Right lobe of liver (tissue), 6 donors: ENCODE measurements around the gene SERPINB5. TPM values are rescaled to one million over a fixed set of nuclear protein-coding genes. Genes with fewer than 3 reads are reported as not detected.

Experiments used
- ATAC-seq, 4 donors: fragments of 200-7000 bp; cut with Tn5 transposase; one replicate each; pipeline ENCODE4 v1.9.1; 2020; ENCODE audit warnings: mild to moderate bottlenecking in 4 of 4, moderate library complexity in 4 of 4
- DNase-seq, 3 donors: peaks; one replicate each; pipeline ENCODE4 v3.0.0-alpha.2; 2020
- H3K27ac ChIP-seq, 3 donors: fragments of 200-600 bp; one replicate each; pipeline ENCODE4 v1.8.0; 2022
- H3K27me3 ChIP-seq, 2 donors: fragments of 200-600 bp; one replicate each; pipeline ENCODE4 v1.8.0; 2022
- H3K36me3 ChIP-seq, 4 donors: fragments of 200-600 bp; sonication (generic) in 1 of 4; one replicate each; pipeline versions ENCODE4 v1.5.1 to v1.8.0; 2017 to 2022; ENCODE audit warnings: control low read depth in 1 of 4
- H3K4me1 ChIP-seq, 4 donors: fragments of 200-600 bp; sonication (generic) in 1 of 4; one replicate each; pipeline versions ENCODE4 v1.5.1 to v1.8.0; 2017 to 2022; ENCODE audit warnings: control low read depth in 1 of 4
- H3K4me3 ChIP-seq, 3 donors: fragments of 200-600 bp; one replicate each; pipeline ENCODE4 v1.8.0; 2022
- H3K9me3 ChIP-seq, 4 donors: fragments of 200-600 bp; sonication (generic) in 1 of 4; one replicate each; pipeline versions ENCODE4 v1.5.1 to v1.8.0; 2017 to 2022; ENCODE audit warnings: control low read depth in 1 of 4
- POLR2A ChIP-seq: fragments of 450-650 bp; IDR thresholded peaks from one replicate; pipeline ENCODE4 v1.6.1; 2017; ENCODE audit warnings: antibody characterized with exemption, mild to moderate bottlenecking
- WGBS: methylation state at CpG from one replicate; pipeline ENCODE4 v1.1.6; 2018; ENCODE audit warnings: low coverage, low lambda C conversion rate; ENCODE audit not compliant: insufficient coverage; ENCODE audit errors: missing lambda C conversion rate; 5-methylcytosine and 5-hydroxymethylcytosine counted together
- intact Hi-C, 2 donors: fragments of 100-400 bp; cut with DNase I; formaldehyde crosslinking; loops; one replicate each; pipeline versions ENCODE4 v1.11.2 to v1.14.1; 2022
- long read RNA-seq: library from polyadenylated mRNA; unstranded; transcript quantifications from one replicate; pipeline ENCODE4 v2.0.0, GENCODE V29; 2019
- total RNA-seq, 6 experiments: library from RNA; depleted of rRNA in 2 of 6; stranded (reverse); fragments of >200 nt in 2 of 6; fragmentation: NEBNext Ultra II Directional in 3 of 6; extraction: Animal tissue kit (Norgen Biotek cat#: 25700) in 3 of 6; gene quantifications; one replicate each; pipeline versions ENCODE4 v1.1.0 to v1.2.4, GENCODE V29; 2016 to 2023
- TF ChIP-seq, protein P1 (sequence below), 4 donors: fragments of 200-600 bp in 3 of 4; fragments of 450-650 bp in 1 of 4; IDR thresholded peaks; one replicate each; pipeline versions ENCODE4 v1.5.1 to v1.8.0; 2016 to 2022; ENCODE audit warnings: antibody characterized with exemption in 4 of 4, mild to moderate bottlenecking in 2 of 4
- donor health status: DM: no; HTN: yes; CAD: no.
- donor health status: DM: no; HTN: no; CAD: no.
- donor health status: DM: no; HTN: no; CAD: no.
- donor health status: DM: no; HTN: yes; CAD: no.
- donor health status: DM: no; HTN: yes; CAD: no.

The SERPINB5 gene, protein sequence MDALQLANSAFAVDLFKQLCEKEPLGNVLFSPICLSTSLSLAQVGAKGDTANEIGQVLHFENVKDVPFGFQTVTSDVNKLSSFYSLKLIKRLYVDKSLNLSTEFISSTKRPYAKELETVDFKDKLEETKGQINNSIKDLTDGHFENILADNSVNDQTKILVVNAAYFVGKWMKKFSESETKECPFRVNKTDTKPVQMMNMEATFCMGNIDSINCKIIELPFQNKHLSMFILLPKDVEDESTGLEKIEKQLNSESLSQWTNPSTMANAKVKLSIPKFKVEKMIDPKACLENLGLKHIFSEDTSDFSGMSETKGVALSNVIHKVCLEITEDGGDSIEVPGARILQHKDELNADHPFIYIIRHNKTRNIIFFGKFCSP
- not detected for total RNA-seq
- long read RNA-seq, result 0 reads

DNA sequence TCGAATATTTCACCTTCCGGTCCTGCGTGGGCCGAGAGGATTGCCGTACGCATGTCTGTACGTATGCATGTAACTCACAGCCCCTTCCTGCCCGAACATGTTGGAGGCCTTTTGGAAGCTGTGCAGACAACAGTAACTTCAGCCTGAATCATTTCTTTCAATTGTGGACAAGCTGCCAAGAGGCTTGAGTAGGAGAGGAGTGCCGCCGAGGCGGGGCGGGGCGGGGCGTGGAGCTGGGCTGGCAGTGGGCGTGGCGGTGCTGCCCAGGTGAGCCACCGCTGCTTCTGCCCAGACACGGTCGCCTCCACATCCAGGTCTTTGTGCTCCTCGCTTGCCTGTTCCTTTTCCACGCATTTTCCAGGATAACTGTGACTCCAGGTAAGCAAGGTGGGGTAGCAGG is at the start of gene SERPINB5:
Gene SERPINB5, plus strand, starts transcription at position 291 of the 400 bp plus-strand sequence. CDS start 7,471 bp downstream, outside the sequence.
- Histone ChIP-seq H3K27me3 (no peaks in the 10 kb centered on the region), H3K4me1 (peaks cover 0 to 14% (median 5%) of the 10 kb centered on the region in 4 donors), H3K4me3 (no peak within 1 kb of the TSS), H3K27ac (no peak within 1 kb of the TSS), H3K36me3 (no peaks in the 10 kb centered on the region), H3K9me3 (no peaks in the 10 kb centered on the region)
- no peak for DNase-seq
- intact Hi-C loops, result no loop called here
- no peak for TF ChIP-seq POLR2A
- TF ChIP-seq, protein P1, sequence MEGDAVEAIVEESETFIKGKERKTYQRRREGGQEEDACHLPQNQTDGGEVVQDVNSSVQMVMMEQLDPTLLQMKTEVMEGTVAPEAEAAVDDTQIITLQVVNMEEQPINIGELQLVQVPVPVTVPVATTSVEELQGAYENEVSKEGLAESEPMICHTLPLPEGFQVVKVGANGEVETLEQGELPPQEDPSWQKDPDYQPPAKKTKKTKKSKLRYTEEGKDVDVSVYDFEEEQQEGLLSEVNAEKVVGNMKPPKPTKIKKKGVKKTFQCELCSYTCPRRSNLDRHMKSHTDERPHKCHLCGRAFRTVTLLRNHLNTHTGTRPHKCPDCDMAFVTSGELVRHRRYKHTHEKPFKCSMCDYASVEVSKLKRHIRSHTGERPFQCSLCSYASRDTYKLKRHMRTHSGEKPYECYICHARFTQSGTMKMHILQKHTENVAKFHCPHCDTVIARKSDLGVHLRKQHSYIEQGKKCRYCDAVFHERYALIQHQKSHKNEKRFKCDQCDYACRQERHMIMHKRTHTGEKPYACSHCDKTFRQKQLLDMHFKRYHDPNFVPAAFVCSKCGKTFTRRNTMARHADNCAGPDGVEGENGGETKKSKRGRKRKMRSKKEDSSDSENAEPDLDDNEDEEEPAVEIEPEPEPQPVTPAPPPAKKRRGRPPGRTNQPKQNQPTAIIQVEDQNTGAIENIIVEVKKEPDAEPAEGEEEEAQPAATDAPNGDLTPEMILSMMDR (IDR thresholded peaks at IDR 0.05), result no peak
- ATAC-seq, result no peak
- WGBS, result 85% methylated on average over 9 of the region's 21 CpGs

DNA sequence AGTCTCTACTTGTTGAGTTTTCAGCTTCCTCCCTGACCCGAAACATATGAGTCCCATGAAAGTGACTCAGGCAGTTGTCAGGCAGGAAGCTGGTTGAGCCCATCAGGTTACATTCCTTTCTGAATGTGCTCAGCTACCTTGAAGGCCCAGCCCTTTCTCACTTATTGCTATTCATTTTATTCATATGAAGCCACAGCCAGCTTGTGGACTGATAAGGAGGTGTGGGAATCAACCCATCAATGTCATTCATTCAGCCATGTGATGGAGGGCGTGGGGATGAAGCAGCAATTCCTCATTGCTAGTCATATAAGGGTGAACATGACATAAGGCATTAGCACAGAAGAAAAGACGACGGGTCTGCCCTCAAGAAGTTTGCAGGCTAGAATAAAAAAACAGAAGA is 49.2 kb upstream of the SERPINB5 start:
- H3K36me3 ChIP-seq, result no peaks in the 10 kb centered on the region
- ATAC-seq (no peak), DNase-seq (no peak)
- no peaks in the 10 kb centered on the region for H3K4me1 ChIP-seq
- WGBS, result 85% methylated on average over 3 of the region's 4 CpGs
- no peaks in the 10 kb centered on the region for H3K27me3 ChIP-seq
- TF ChIP-seq, protein P1 (IDR thresholded peaks at IDR 0.05), result no peak
- TF ChIP-seq POLR2A, result no peak
- no peaks in the 10 kb centered on the region for H3K9me3 ChIP-seq
- H3K27ac ChIP-seq, result no peak overlapping the region
- H3K4me3 ChIP-seq, result no peak overlapping the region
- intact Hi-C loops, result loop anchor here in 1 of 2 donors (10.0 kb wide), 1 partner anchor 63 kb away; the partner anchor contains the start of gene KDSR

DNA sequence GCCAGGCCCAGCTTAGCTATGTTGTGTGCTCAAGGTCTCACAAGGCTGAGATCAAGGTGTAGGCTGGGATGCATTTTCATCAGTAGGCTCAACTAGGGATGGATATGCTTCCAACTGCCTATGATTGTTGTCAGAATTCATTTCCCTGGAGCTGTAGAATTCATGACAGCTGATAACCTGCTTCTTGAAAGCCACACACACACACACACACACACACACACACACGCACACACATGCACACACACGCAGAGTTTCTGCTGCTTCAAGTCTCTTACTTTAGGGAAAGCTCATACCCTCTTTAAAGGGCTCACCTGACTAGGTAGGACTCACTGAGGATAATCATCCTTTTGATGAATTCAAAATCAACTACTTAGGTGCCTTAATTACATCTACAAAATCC is 46.2 kb upstream of the SERPINB5 start:
- no peaks in the 10 kb centered on the region for H3K27me3 ChIP-seq
- no peak for DNase-seq
- H3K4me1 ChIP-seq, result no peaks in the 10 kb centered on the region
- no peak overlapping the region for H3K27ac ChIP-seq
- H3K9me3 ChIP-seq, result no peaks in the 10 kb centered on the region
- intact Hi-C loops, result loop anchor here in 1 of 2 donors (10.0 kb wide), 1 partner anchor 86 kb away; no protein-coding TSS in a partner anchor
- H3K36me3 ChIP-seq, result no peaks in the 10 kb centered on the region
- WGBS, result 45% methylated on average over 2 of the region's 2 CpGs
- ATAC-seq, result no peak
- TF ChIP-seq, protein P1 (IDR thresholded peaks at IDR 0.05), result no peak
- no peak for TF ChIP-seq POLR2A
- no peak overlapping the region for H3K4me3 ChIP-seq

DNA sequence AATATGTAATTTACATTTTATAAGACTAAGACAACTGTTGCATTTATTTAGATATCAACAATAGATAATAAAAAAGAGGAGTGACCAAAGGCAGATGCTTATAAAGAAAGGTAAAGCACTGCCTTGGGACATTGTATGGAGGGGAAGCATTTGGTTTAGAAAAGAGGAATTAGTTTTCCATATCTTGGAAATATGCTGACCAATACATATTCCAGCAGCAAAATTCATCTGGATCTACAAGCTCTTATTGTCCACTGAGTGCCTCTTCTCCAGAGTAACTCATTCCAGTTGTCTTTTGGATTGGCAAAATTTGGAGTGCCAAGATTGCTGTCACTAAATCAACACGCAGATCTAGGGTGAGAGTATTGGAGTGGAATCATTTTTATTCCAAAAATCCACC is 45.6 kb upstream of the SERPINB5 start:
- WGBS, result 40% methylated on average over 1 of the region's 1 CpG
- intact Hi-C loops, result loop anchor here in 1 of 2 donors (10.0 kb wide), 1 partner anchor 86 kb away; no protein-coding TSS in a partner anchor
- Histone ChIP-seq H3K36me3 (no peaks in the 10 kb centered on the region), H3K27me3 (no peaks in the 10 kb centered on the region), H3K27ac (no peak overlapping the region), H3K4me3 (no peak overlapping the region), H3K4me1 (no peaks in the 10 kb centered on the region), H3K9me3 (no peaks in the 10 kb centered on the region)
- DNase-seq, result no peak
- ATAC-seq, result no peak
- TF ChIP-seq POLR2A, result no peak
- TF ChIP-seq, protein P1 (IDR thresholded peaks at IDR 0.05), result no peak
